GM18951 (cell line): Measurements from ENCODE around the gene GNAQ.
"Not testable (repeated sequence)": the region's sequence is repeated elsewhere in the genome, so short reads cannot be mapped to it uniquely, and the experiment has no call there.

Experiments used
- POLR2A ChIP-seq: IDR thresholded peaks from 4 replicates; pipeline ENCODE4 v1.6.1; 2011; ENCODE audit warnings: mild to moderate bottlenecking; ENCODE audit not compliant: insufficient read length, insufficient read depth; ENCODE audit errors: extremely low read depth
- in situ Hi-C: fragments of 300-500 bp; cut with MboI; formaldehyde crosslinking; loops from one replicate; pipeline ENCODE4 v1.12.0; 2022; ENCODE audit warnings: low sequenced_read_pairs, mixed read lengths, inconsistent platforms; ENCODE audit not compliant: unreplicated experiment

The GNAQ gene

GRCh38 chr9:77883846-77884771 is 147.5 kb downstream of the GNAQ start:
- in situ Hi-C loops = no loop called here
- TF ChIP-seq POLR2A = no peak

GRCh38 chr9:77883133-77883532 is 148.5 kb downstream of the GNAQ start:
- in situ Hi-C loops = no loop called here
- TF ChIP-seq POLR2A = no peak

GRCh38 chr9:77882294-77882693 is 149.3 kb downstream of the GNAQ start:
- TF ChIP-seq POLR2A = no peak
- in situ Hi-C loops = no loop called here

- in situ Hi-C loops = not testable (repeated sequence)
These were observed 150.0 kb downstream of the GNAQ start for GRCh38 chr9:77881634-77882033.

- in situ Hi-C loops = no loop called here
- TF ChIP-seq POLR2A = no peak
These were observed 150.5 kb downstream of the GNAQ start for GRCh38 chr9:77881111-77881510.

DNA sequence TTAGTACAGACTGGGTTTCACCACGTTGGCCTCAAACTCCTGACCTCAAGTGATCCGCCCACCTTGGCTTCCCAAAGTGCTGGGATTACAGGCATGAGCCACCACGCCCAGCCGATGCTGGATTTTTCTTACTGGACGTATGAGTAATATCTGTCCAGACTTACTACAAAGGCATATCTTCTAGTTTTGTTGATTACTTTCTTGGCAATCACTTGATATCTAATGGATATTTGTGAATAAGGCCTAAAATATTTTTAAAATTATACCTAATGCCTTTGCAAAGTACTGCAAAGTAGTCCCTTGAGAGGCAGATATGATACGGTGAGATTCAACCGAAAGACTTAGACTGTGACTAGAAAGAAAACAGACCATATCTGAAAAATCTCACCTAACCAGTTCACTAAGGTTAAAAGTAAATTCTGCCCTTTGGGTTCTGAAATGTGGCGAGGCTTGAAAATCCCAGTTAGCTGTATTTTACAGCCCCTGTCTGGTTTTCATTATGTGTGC is 152.1 kb downstream of the GNAQ start:
- no peak for TF ChIP-seq POLR2A
- in situ Hi-C loops = no loop called here

DNA sequence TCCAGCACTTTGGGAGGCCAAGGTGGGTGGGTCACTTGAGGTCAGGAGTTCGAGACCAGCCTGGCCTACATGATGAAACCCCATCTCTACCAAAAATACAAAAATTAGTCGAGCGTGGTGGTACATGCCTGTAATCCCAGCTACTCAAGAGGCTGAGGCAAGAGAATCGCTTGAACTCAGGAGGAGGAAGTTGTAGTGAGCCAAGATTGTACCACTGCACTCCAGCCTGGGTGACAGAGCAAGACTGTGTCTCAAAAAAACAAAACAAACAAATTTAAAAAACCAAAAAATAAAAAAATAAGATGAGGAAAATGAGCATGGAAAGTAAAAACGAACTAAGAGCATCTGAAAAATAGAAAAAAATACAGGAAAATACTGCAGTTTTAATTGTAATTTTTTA is 152.8 kb downstream of the GNAQ start:
- in situ Hi-C loops = not testable (repeated sequence)

DNA sequence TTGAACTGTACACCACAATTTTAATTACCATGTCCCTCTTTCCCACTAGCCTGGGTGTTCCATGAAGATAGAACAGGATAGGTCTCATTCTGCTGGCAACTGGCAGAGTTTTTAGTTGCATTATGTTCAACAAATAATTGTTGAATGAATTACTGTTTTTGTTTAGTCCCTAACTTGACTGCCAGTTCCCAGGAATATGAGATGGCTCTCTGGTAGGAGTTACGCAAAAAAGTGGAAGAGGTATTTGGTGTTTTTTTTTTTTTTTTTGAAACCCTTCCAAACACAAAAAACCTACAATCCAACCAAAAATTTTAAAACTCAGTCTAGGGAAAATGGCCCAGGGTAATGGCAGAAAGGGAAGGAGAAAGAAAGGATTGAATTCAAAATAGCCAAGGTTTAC is 153.6 kb downstream of the GNAQ start:
- in situ Hi-C loops = no loop called here
- no peak for TF ChIP-seq POLR2A

DNA sequence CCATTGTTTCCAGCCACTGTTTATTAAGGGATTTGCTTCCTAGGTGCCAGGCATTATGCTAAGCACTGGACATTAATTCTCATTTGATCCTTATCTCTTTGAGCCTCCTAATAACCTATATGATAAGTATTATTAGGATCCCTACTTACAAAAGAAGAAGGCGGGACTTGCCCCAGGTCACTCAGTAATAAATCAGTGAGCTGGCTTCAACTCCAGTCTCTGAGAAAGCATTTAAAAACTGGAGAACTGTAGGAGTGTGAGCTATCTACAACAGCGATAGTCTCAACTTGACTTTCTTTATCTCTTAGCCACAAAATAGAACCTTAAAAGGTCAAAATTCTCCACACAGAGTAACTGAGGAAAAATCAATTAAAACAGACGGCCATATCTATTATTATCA is 155.0 kb downstream of the GNAQ start:
- TF ChIP-seq POLR2A = no peak
- in situ Hi-C loops = no loop called here

DNA sequence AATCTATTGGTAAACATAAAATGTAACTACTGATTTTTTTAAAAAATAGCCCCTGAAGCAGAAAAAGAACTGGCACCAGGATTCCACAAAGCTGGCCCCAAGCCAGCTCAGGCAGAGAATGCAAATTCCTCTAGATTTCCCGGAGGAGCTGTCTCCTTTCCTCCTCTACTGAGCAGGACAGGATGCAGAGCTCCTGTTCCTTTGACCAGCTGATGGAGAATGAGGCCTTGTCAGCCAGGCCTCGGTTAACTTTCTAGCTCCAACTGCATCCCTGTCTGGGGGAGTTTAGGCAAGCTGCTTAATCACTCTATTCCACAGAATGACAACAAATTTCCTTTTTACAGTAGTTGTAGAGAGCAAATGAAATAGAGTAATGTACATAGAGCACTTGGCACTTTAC is 155.5 kb downstream of the GNAQ start:
- no peak for TF ChIP-seq POLR2A
- in situ Hi-C loops = no loop called here

GRCh38 chr9:77872863-77873262 is 158.7 kb downstream of the GNAQ start:
- in situ Hi-C loops = no loop called here

DNA sequence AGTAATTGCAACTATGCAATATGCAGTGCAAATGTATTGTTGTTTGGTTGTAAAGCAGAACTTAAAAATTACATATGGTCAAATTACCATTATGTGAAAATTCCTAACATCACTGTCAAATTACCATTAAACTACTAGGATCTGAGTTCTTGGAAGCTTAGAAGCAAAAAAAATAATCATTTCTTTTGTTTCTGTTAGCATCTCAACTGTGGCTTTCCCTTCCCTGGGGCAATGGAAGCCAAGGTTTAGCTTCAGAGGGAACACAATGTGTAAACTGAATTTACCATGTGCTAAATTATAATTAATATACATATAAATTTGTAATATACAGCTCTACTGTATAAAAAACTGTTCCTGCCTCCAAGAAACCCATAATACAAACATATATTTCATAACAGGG is 159.4 kb downstream of the GNAQ start:
- in situ Hi-C loops = no loop called here
- no peak for TF ChIP-seq POLR2A

More at GRCh38 chr9:77872863-77873262, 158.7 kb downstream of the GNAQ start:
- no peak for TF ChIP-seq POLR2A

DNA sequence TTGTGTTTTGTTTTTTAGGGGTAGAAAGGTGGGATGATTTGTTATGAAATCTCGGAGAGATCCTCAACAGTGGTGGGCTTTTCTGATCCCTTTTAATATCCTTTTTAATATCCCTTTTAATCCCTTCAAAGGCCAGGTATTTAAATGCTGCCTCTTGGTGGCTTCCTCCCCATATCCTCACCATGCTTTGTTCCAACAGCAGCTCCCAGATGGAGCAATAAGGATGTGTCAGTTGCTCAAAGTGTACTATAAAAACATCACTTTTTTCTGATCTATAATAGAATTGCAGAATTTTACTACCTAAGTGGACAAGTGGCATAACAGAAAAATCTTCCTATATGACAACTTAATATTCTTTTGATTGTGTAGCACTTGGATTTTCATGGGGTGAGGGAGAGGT is 160.1 kb downstream of the GNAQ start:
- in situ Hi-C loops = no loop called here
- no peak for TF ChIP-seq POLR2A

- no peak for TF ChIP-seq POLR2A
- in situ Hi-C loops = no loop called here
These were observed 164.7 kb downstream of the GNAQ start for GRCh38 chr9:77866878-77867277.
